ENCODE data around the gene ST6GALNAC1. TPM values are rescaled to one million over a fixed set of nuclear protein-coding genes. Genes with fewer than 3 reads are reported as not detected.

Gene ST6GALNAC1
- total RNA-seq (ENCODE audit: unreplicated experiment): not detected
- long read RNA-seq: 0 reads

- H3K27ac Mint-ChIP-seq (ENCODE audit: unreplicated experiment): no peak within 1 kb of the TSS
- H3K27me3 Mint-ChIP-seq (ENCODE audit: unreplicated experiment): no peaks in the 10 kb centered on the region
- no peak for TF ChIP-seq CTCF (IDR thresholded peaks at IDR 0.05; ENCODE audit: partially characterized antibody, unreplicated experiment)
- DNase-seq: no peak
- peaks cover 2% of the 10 kb centered on the region for H3K9me3 Mint-ChIP-seq (ENCODE audit: unreplicated experiment)
- H3K4me3 Mint-ChIP-seq (ENCODE audit: unreplicated experiment): no peak within 1 kb of the TSS
- H3K4me1 Mint-ChIP-seq (ENCODE audit: low read depth, unreplicated experiment): no peaks in the 10 kb centered on the region
- H3K36me3 Mint-ChIP-seq (ENCODE audit: unreplicated experiment): peaks cover 9% of the 10 kb centered on the region
Observed at GRCh38 chr17:76643553-76644148, at the start of gene ST6GALNAC1. ST6GALNAC1 (minus strand) TSS chr17:76643757; CDS start chr17:76643638, 119 bp downstream.

- Mint-ChIP-seq H3K36me3 (ENCODE audit: unreplicated experiment) (no peaks in the 10 kb centered on the region), H3K27me3 (ENCODE audit: unreplicated experiment) (peaks cover 4% of the 10 kb centered on the region), H3K27ac (ENCODE audit: unreplicated experiment) (peak overlapping the region; percentile 62), H3K9me3 (ENCODE audit: unreplicated experiment) (peaks cover 10% of the 10 kb centered on the region), H3K4me1 (ENCODE audit: low read depth, unreplicated experiment) (peaks cover 34% of the 10 kb centered on the region), H3K4me3 (ENCODE audit: unreplicated experiment) (peak overlapping the region; percentile 49)
- no peak for DNase-seq
- TF ChIP-seq CTCF (IDR thresholded peaks at IDR 0.05; ENCODE audit: partially characterized antibody, unreplicated experiment): no peak
Observed at GRCh38 chr17:76691379-76692191, 48.0 kb upstream of the ST6GALNAC1 start.

- TF ChIP-seq CTCF (IDR thresholded peaks at IDR 0.05; ENCODE audit: partially characterized antibody, unreplicated experiment): no peak
- DNase-seq: no peak
- Mint-ChIP-seq H3K36me3 (ENCODE audit: unreplicated experiment) (no peaks in the 10 kb centered on the region), H3K9me3 (ENCODE audit: unreplicated experiment) (peaks cover 7% of the 10 kb centered on the region), H3K27ac (ENCODE audit: unreplicated experiment) (no peak overlapping the region), H3K4me3 (ENCODE audit: unreplicated experiment) (no peak overlapping the region), H3K4me1 (ENCODE audit: low read depth, unreplicated experiment) (peaks cover 35% of the 10 kb centered on the region), H3K27me3 (ENCODE audit: unreplicated experiment) (peaks cover 6% of the 10 kb centered on the region)
Observed at GRCh38 chr17:76690596-76691280, 47.2 kb upstream of the ST6GALNAC1 start.

- H3K27ac Mint-ChIP-seq (ENCODE audit: unreplicated experiment): no peak overlapping the region
- H3K4me3 Mint-ChIP-seq (ENCODE audit: unreplicated experiment): no peak overlapping the region
- DNase-seq: no peak
- no peaks in the 10 kb centered on the region for H3K36me3 Mint-ChIP-seq (ENCODE audit: unreplicated experiment)
- H3K4me1 Mint-ChIP-seq (ENCODE audit: low read depth, unreplicated experiment): peaks cover 31% of the 10 kb centered on the region
- no peak for TF ChIP-seq CTCF (IDR thresholded peaks at IDR 0.05; ENCODE audit: partially characterized antibody, unreplicated experiment)
- peaks cover 5% of the 10 kb centered on the region for H3K9me3 Mint-ChIP-seq (ENCODE audit: unreplicated experiment)
- peaks cover 4% of the 10 kb centered on the region for H3K27me3 Mint-ChIP-seq (ENCODE audit: unreplicated experiment)
Observed at GRCh38 chr17:76689859-76690258, 46.3 kb upstream of the ST6GALNAC1 start.

Measured in glutamatergic neuron (in vitro differentiated cells).